Activated T-cell treated with anti-CD3 and anti-CD28 coated beads for 4 hours (primary cell): ENCODE measurements around the gene FEZF1.
"Not testable (repeated sequence)": the region's sequence is repeated elsewhere in the genome, so short reads cannot be mapped to it uniquely, and the experiment has no call there.

ENCODE experiments used
- DNase-seq: peaks from one replicate; pipeline ENCODE4 v3.0.0-alpha.2; 2020

The FEZF1 gene

DNA sequence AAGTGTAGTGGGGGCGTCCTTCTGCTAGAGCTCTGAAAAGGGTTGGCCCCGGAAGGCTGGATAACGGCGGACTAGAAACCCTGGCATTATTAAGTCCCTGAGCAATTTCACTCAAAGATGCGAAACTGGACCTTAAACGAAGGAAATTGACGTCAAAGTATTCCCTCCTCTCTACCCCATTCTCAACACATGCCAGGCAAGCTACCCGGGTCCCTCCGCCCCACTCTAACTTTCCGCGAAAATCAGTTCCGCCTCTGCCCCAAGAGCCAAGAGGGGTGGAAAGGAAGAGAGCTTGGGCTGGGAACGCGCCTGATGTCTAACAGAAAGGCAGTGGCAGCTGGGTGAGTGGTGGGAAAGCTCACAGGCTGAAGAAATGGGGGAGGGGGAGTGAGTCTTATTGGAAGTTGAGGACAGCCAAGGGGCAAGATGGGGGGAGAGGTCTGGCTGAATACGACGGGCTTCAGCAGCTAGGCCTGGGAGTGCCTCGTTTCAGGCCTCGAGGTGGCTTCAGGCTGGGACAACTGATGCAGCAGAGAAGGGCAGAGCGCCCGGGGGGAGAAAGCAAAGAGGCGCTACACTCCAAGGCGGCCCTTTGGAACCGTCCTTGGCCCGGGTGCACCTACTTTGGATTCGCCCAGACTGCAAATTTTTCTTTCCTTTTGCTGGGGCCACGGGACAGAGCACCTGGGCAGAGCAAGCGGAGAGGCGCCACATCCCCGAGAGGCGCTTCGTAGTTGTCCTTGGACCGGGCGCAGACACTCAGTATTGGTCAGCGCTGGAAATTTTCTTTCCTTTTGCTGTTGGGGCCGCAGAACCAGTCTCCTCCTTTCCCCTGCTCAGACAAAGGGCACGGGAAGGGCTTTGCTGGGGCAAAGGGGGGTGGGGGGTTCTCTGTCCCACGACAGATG lies 2.0 kb upstream of the FEZF1 start:
- DNase-seq, result no peak

DNA sequence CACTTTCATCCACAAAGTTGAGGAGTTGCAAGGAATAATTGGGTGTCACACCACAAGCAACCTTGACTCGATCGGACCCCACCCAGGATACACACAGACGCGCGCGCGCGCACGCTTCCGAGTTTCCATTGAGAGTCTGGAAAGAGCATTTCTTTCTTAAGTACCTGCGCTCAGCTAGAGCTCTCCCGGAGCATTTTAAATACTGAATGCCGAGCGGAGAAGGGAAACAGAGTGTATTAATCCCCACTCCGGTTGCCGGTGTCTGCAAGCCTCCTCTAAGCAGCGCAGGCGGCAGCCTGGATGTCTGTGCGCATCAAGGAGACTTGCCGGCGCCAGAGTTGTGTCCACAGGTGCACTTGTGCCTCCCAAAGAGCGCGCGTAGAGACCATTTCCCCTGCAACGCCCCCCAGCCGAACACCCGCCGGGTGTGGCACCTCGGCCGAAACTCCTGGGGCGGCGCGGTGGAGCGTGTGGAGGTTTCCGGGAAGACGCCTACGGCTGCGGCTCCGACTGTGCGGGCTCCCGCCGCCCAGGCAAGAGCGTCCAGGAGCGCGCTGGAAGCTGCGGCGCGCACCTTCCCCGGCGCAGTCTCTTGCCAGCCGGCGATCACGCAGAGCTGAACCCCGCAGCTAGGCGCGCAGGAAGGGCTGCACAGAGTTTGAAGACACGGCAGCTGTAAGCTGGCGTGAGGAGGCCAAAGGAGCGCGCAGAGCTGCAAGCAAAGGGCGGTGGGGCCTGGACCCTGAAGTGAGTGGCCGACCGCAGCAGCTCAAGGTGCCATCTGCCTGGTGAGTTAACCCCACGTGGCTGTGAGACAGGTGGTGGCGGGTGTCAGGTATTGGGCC lies 1.1 kb upstream of the FEZF1 start:
- DNase-seq, result no peak

GRCh38 chr7:122304996-122305421 lies 459 bp upstream of the FEZF1 start:
- no peak for DNase-seq

DNA sequence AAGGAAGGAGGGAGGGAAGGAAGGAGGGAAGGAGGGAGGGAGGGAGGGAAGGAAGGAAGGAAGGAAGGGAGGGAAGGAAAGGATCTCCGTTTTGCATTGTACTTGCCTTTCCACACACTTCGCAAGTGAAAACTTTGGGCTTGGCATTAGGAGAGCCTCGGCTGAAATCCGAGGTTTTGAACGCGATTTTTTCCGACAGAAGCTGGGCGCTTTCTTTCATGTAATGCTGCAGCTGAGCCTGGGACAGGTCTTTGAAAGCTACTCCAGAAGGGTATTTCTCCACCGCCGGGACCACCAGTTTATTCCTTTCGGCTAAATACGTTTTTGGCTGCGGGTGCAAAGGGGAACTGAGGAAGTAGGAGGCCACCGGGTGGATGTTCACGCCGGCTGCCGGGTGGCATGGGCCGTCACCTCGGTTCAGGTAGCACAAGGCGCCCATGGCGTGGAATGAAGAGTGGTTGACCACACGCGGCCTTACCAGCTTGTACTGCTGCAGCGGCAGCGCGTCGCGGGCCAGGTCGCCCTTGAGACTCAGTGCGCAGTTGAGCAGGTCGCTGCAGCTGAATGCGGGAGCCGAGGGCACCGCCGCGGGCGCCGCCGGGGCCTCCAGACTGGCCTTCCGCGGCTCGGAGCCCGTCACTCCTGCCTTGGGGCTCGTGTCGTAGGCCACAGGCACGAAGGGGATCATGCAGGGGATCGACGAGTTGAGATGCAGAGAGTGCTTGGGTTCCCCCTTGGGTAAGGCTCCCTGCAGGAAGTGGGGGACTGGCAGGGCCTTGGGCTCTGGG lies 825 bp downstream of the FEZF1 start:
- DNase-seq, result no peak

DNA sequence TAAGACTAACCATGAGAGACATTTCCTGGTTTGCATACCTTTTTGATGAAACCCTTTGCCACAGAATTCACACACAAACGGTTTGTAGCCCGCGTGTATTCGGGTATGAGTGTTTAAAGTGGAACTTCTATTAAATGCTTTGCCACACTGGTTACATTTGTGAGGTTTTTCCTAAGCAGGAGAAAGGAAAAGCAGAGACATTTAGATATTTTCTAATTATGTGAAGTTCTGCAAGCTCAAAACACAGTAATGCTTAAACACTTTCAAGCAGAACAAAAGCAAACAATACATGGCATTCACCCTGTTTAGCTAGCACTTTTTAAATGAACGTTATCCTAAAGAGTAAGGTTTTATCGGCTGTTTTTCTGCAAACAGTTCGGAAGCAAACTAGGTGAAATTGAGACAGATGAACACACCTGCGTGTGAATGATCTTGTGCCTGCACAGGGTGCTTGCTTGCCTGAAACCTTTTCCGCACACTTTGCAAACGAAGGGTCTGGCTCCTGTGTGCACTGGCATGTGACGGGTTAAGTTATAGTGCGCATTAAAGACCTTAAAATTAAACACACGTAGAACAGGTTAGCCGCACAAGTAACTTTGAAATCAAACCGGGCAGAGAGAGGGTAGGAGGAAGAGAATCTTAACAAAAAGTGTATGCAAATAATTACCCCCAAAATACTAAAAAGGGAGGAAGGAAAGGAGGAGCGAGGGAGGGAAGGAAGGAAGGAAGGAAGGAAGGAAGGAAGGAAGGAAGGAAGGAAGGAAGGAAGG lies 1.6 kb downstream of the FEZF1 start:
- no peak for DNase-seq

- DNase-seq, result no peak
Measured at GRCh38 chr7:122301858-122302760, 2.4 kb downstream of the FEZF1 start.

DNA sequence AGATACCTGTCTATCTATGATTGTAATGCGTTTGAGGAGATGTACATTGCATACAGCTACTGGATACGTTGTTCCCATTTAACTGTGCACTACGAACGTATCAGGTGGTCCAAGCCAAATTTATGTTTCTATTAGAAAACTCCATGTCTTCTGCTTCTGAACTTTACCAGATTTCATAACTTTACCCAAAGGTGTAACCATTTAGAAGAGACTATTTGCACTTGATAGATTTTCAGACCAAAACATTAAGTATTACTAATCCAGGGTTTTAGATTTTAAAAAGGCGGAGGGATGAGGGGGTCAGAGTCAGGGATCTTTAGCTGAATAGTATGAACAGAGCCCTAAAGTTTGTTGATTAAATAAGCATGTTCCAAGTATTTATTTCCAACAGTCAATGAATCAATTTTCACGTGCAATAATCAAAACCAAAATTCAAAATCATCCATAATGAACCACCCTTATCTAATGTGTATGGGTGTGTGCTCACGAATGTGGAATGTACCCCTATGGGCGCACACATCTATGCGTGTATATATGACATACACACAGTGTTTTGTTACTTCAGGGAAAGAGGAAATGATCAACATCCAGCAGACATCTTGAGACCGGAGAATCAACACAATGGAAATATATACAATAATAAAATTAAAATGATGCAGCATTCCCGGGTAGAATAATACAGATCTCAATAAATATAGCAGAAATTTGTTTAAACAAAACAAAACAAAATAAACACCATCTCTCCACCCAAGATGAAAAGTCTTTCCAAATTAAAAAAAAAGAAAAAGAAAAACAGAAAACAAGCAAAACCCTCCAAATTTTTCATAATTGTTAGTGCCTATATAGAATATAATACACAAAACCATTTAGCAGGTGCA lies 3.4 kb downstream of the FEZF1 start:
- DNase-seq, result no peak

- DNase-seq, result no peak
Measured at GRCh38 chr7:122300211-122300932, 4.2 kb downstream of the FEZF1 start.

GRCh38 chr7:122299624-122300210 lies 4.8 kb downstream of the FEZF1 start:
- no peak for DNase-seq

GRCh38 chr7:122298618-122299017 lies 5.9 kb downstream of the FEZF1 start:
- DNase-seq, result no peak

DNA sequence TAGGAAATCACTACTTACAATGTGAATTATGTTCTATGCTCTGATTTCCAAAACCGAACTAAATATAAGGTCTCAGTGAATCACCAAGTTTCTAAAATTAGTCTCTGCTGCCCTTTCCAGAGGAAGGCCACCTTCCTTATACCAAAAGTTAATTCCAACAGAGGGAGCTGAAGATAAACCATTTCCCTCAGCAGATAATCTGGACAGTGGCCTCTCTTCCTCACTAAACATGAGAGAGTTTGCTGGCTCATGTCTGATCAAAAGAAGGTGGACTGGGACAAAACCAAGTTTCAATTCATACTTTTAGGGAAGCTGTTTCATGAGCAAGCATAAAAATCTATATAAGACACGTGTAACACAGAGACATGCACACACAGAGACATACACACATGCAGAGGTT lies 6.4 kb downstream of the FEZF1 start:
- DNase-seq, result no peak

- DNase-seq, result no peak
Measured at GRCh38 chr7:122291189-122291588, 13.4 kb downstream of the FEZF1 start.

GRCh38 chr7:122290476-122290875 lies 14.1 kb downstream of the FEZF1 start:
- no peak for DNase-seq

DNA sequence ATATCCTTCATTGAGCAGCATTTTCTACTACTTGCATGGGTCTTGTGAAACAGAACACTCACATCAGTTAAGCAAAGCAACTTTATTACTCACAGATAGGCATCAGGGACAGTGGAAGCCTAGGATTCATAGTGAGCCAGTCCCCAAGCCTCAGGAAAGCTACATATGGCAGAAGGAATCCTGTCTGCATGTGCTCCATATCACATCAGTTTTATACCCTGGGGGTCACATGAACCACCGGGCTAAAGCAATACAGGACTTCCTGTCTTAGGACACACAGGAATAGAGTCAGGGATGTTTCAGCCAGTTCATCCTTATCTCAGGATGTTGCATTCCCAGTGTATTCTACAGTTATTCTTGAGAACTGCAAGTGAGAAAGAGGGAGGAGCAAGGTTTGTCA lies 15.1 kb downstream of the FEZF1 start:
- no peak for DNase-seq

DNA sequence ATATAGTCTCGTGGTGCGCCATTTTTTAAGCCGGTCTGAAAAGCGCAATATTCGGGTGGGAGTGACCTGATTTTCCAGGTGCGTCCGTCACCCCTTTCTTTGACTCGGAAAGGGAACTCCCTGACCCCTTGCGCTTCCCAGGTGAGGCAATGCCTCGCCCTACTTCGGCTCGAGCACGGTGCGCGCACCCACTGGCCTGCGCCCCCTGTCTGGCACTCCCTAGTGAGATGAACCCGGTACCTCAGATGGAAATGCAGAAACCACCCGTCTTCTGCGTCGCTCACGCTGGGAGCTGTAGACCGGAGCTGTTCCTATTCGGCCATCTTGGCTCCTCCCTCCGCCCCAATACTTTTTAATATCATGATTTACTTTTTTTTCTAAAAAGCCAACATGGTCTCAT lies 19.9 kb downstream of the FEZF1 start:
- DNase-seq, result not testable (repeated sequence)

GRCh38 chr7:122273117-122273516 lies 31.4 kb downstream of the FEZF1 start:
- no peak for DNase-seq

DNA sequence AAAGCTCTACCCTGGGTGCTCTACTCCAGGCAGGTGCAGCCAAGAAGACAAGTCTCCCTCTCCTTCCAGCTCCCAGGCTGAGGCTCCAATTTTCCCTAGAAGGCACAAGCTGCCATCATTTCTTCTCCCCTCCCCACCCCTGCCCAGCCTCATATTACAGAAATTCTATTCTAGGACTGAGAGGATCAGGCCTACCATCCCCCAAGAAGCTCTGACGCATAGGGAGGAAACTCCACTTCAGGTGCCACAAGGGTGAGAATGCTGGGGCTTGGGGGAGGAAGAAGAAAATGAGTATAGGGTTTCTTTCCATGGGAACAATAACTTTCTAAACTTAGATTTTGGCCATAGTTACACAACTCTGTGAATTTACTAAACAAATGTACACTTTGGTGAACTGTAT lies 35.3 kb downstream of the FEZF1 start:
- DNase-seq, result no peak

GRCh38 chr7:122268101-122268500 lies 36.4 kb downstream of the FEZF1 start:
- no peak for DNase-seq

- no peak for DNase-seq
Measured at GRCh38 chr7:122262246-122262645, 42.3 kb downstream of the FEZF1 start.
